GM10847 (cell line): Measurements from ENCODE around the gene SCN9A.

ENCODE experiments used
- POLR2A ChIP-seq: IDR thresholded peaks from 2 replicates; pipeline ENCODE4 v1.6.1; 2011; ENCODE audit not compliant: insufficient read length; ENCODE audit errors: extremely low read depth

SCN9A gene

DNA sequence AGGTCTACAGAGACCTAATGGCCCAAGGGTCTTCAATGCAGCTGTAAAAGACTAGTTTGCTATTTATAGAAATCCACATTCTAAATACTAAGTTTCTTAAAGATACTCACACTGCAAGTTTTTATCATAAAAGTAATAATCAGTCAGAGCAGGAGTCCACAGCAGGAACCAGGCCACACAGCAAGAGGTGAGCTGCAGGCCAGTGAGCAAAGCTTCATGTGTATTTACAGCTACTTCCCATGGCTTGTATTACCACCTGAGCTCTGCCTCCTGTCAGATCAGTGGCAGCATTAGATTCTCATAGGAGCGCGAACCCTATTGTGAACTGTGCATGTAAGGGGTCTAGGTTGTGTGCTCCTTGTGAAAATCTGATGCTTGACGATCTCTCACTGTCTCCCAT is 6.7 kb upstream of the SCN9A start:
- TF ChIP-seq POLR2A, result no peak

DNA sequence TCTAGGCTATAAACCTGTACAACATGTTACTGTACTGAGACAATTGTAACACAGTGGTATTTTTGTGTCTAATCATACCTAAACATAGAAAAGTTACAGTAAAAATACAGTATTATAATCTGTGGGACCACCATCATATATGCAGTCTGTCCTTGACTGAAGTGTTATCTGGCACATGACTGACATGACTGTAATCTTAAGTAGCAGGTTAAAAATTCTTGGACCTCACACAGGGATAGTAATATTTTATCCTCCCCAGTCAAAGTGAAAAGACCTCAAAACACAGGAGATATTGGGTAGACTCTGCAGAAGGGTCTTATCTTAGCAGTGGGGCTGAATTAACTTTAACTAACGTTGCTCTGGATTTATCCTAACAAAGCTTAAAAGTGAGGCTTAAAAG is 4.9 kb upstream of the SCN9A start:
- TF ChIP-seq POLR2A, result no peak

DNA sequence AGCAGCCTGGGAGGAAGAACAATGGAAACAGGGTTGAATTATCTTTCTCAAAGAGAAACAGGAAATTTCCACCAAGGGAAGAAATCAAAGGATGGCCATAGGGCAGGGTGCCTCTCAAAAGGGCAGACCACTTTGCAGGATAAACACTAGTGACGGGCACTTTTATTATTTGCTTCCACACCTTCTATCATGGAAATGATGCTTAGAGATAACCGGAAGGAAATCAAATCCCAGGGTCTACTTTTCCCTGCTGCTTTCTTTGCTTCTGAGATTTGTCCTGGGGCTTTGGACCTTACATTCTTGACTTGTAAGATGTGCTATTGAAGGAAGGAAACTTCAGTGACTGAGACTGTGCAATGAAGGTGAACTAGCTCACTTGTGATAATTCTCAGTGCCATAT is 1.1 kb upstream of the SCN9A start:
- TF ChIP-seq POLR2A, result no peak

DNA sequence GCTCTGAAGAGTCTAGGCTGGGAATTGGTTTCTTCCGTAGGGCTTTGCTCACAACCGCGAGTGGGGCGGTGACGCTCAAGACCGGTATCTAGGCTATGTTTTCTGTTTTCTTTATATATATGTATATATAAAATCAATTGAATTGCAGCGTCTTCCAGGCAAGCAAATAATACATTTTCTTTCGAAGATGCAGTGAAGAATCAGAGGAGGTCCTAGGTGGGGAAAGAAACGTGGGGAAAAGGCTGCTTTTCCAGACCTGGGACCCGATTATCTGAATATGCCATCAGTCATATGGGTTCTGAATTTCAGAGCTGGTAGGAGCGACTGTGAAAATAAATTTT is 714 bp upstream of the SCN9A start:
- no peak for TF ChIP-seq POLR2A

DNA sequence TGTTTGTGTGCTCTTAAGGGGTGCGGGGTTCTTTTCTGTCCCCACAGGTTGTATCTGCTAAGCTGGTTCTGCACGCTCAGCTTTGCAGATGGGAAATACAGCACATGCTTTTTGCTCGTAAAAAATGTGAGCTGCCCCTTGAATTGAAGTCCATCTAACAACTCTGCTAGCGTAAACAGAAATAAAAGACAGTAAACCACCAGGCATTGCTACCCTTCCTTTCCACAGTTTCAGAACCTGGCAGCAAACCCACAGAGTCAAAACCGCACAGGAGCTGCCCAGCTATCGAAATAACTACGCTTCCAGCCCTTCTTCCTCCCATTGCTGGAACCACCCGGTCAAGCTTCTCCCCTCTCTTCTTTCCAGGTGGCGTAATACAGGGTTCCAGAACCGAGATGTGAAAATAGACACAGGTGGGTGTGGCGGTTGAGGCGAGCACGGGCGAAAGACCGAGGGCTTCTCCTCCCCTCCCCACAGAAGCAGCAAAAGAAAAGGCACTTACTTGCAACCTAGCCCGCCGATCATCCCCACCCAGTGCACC is 479 bp downstream of the SCN9A start:
- TF ChIP-seq POLR2A, result no peak

DNA sequence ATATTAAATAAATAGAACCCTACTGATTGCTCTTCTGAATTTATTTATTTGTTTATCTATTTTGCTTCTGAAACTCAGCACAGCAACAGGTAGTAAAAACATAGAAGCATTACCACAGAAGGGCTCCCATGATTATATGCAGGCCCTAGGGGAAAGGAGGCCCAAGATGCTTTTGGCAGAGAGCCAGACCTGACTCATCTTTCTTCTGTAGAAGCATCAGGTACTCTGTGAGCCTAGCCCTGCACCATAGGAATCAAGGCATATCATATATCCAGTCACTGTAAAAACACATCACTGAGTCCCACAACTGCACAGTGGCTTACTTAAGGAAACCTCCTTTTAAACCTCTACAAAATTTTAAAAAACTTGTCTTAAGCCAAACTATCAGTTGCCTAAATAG is 1.8 kb downstream of the SCN9A start:
- TF ChIP-seq POLR2A, result no peak

DNA sequence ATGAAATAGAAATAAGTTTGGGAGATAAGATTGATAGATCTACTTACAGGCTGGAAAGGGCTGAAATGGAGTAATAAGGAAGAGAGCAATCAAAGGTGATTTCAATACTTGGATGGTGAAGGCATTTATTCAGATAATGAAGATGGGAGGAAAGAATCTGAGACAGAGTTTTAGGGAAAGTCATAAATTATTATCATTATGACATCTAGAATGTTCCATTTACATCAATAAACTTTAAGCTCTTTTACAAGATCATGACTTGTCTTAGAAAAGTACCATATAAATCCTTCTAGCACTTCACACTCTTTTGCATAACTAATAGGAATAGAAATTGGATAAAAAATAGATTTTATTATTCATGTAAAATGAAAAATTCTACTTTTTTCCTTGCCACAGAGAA is 2.2 kb downstream of the SCN9A start:
- no peak for TF ChIP-seq POLR2A

DNA sequence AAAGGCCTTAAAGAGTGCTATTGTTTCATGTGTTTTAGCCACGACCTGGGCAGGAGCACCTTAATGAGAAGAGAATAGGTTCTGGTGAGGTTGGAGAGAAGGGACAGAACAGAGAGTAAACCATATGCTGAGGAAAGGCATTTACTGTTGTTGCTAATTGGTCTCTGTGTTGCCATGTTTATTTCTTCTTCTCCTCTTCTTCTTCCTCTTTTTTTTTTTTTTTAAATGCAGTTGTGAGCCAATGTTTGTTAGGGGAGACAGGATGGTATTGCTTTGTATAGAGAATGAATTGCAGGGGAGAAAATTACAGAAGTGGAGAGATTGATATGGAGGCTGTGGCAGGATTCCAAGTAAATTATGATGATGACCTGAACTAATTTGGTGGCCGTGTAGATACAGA is 2.6 kb downstream of the SCN9A start:
- no peak for TF ChIP-seq POLR2A

DNA sequence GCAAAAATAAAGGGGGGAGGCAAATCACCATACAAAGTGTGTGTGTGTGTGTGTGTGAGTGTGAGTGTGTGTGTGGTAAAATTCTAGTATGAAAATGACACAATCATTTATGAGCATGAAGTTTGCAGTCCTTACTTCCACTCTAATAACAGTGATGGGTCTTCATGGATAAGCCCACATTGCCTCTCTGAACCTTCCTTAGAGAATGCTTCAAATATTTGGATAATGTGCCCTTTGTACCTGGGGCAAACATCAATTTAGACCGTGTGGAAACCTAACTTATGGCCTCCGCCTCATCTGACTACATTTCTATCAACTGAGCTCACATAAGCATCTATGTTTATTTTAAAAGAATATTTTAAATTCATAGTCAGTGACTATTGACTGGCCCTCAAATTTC is 3.7 kb downstream of the SCN9A start:
- no peak for TF ChIP-seq POLR2A

DNA sequence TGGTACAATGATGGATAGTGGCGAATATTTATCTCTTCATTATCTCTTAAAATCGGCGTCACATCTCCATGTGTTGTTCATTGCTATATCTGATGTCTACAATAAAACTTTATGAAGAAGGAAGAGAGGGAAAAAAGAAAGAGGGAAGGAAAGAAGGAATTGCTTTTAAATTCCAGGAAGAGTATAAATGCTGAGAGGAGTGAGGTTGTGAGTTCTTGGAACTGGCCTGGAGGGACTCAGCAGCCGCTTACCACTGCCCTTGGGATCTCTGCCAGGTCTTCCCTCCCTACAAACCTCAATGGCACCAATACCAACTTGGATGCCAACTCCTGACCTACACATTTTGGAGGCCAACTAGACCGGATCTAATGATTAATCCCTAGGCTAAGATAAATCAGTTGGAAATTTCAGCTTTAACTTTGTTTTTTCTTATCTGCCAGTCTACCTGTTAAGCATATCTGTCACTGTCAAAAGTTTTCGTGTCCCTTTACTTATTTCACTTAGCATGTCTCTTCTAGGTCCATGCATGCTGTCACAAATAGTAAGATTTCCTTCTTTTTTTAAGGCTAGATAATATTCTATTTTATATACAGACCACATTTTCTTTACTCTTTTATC is 9.8 kb downstream of the SCN9A start:
- TF ChIP-seq POLR2A, result no peak

DNA sequence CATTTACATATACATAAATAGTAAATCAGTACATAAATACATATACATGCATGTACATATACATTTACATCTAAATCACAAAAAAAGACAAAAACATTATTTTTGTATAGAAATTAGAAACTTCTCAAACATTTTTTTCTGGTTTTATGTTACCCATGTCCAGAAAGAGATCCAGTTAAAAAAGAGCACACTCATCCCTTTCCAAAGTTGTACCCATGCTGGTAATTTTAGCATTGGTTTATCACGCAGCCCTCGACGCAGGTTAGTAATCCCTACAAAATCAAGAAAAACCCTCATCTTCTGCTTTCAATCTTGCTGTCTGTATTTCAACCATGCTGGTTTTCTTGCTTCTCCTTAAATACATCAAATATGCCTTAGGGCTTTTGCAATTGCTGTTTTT is 10.5 kb downstream of the SCN9A start:
- no peak for TF ChIP-seq POLR2A

DNA sequence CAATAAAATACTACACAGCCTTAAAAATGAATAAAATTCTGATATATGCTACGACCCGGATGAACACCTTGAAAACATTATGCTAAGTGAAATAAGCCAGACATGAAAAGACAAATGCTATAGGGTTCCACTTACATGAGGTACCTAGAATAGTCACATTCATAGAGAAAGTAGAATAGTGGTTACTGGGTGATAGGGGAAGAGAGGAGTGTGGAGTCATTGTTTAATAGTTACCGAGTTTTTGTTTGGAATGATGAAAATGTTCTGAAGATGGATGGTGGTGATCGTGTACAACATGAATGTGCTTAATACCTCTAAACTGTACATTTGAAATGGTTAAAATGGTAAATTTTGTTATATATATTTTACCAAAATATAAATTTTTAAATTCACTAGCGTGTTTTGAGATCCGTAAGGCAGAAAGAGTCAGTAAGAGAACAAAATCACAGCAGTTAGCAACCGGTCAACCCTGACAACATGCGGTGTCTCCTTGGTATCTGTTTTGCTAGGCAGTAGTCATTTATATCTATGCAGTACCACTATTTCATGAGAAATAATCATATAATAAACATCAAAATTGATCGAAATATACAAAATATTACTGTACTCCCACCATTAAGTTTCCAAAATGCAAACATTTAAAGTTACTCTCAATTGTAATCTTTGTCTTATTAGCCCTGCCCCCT is 11.1 kb downstream of the SCN9A start:
- no peak for TF ChIP-seq POLR2A

DNA sequence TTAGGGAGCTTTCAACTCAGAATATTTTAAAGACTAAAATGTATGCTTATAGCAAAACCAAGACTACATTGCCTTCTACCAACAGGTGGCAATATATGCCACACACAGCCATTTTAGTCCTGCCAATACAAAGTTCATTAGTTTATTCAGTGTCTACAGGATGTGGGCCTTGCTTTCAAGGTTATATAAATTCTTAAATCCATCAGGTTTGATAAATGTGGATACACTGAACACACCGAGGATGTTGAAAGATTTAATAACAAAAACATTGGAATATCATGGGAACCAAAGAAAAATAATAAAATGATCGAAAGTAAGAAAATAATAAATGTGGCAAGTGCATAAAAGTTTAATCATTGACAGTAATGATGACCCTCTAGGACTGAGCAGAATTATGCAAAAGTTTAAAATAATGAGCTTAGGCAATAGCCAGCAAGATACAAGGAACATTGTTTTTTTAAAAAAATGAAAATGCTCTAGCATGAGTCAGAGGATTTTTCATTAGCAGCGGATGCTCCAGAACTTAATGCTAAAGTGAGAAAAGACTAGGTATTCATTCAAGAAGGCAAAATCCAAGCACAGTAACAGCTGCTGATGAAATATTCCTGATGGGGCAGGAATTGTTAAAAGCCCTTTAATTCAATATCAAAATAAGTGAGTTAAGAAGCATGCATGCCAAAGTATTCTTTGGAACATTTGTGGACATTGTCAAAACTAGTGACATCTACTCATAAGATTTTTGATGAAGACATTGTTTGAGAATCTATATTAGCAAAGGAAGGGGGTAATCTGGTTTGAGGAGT is 14.2 kb downstream of the SCN9A start:
- no peak for TF ChIP-seq POLR2A

DNA sequence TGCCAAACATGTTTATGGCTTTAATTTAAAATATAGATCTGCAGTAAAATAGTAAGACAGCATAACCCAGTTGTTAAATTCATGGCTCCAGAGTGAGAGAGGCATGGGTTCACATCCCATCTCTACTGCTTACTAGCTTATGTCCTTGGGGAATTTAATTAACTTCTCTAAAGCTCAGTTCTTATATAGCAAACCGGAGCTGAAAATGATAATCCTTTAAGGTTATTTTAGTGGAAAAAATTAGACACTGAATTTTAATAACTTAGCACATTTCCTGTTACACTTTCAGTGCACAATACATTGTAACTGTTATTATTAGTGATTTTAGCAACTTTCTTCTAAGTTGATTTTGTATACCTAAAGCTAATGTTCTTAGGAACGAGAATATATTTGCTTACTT is 14.8 kb downstream of the SCN9A start:
- TF ChIP-seq POLR2A, result no peak

DNA sequence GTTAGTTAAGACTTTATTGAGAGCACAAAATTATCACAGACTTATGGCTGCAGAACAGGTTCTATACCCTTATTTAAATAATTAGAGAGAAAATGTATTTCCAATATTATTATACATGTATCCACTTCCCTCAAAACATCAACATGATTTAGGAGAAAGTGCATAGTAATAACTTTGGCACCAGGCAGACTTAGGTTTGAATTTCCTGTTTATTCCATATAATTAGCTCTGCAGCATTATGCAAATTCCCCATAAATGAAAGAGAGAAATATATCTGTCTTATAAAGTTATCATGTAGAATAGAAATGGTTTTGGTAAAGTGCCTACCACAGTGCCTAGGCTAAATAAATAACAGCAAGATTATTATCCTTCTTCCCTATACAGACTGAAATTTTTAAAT is 15.3 kb downstream of the SCN9A start:
- no peak for TF ChIP-seq POLR2A
